Testis (tissue), 2 donors: ENCODE data around the gene SAP30BP.

ENCODE experiments used
- POLR2A ChIP-seq: fragments of 450-650 bp; IDR thresholded peaks from one replicate; pipeline ENCODE4 v1.6.1; 2017; ENCODE audit warnings: antibody characterized with exemption, mild to moderate bottlenecking, moderate library complexity
- TF ChIP-seq, protein P1 (sequence below), 3 experiments: fragments of 450-650 bp in 2 of 3; fragments of 200-600 bp in 1 of 3; sonication (generic) in 1 of 3; IDR thresholded peaks; one replicate each; pipeline ENCODE4 v1.5.1; 2016 to 2019; ENCODE audit warnings: antibody characterized with exemption in 3 of 3, mild to moderate bottlenecking in 2 of 3, moderate library complexity in 1 of 3

DNA sequence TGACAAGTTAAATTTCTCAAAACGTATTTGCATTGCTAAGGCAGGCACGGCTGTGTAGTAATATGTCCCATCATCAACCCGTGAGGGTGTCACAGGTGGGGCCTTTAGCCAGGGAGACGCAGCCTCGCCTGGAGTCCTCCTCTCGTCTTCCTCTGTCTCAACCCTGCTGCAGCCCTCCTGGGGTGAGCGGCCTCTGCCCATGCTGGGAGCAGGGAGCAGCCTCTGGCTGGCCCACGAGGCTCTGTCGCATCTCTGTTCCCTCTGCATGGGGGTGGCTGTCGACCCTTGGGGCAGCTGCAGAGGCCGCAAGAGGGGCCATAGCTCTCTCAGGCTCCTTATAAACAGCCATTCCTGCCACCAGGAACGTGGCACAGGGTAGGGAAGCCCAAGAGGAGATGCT is 34.7 kb upstream of the SAP30BP start:
- no peak for TF ChIP-seq POLR2A
- TF ChIP-seq, protein P1, sequence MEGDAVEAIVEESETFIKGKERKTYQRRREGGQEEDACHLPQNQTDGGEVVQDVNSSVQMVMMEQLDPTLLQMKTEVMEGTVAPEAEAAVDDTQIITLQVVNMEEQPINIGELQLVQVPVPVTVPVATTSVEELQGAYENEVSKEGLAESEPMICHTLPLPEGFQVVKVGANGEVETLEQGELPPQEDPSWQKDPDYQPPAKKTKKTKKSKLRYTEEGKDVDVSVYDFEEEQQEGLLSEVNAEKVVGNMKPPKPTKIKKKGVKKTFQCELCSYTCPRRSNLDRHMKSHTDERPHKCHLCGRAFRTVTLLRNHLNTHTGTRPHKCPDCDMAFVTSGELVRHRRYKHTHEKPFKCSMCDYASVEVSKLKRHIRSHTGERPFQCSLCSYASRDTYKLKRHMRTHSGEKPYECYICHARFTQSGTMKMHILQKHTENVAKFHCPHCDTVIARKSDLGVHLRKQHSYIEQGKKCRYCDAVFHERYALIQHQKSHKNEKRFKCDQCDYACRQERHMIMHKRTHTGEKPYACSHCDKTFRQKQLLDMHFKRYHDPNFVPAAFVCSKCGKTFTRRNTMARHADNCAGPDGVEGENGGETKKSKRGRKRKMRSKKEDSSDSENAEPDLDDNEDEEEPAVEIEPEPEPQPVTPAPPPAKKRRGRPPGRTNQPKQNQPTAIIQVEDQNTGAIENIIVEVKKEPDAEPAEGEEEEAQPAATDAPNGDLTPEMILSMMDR (IDR thresholded peaks at IDR 0.05), result no peak
